Esophagus (tissue), 2 donors: ENCODE results near the gene SMARCA5. TPM values are rescaled to one million over a fixed set of nuclear protein-coding genes. Genes with fewer than 3 reads are reported as not detected.

Experiments
- H3K27ac ChIP-seq, 2 donors: one replicate each; pipeline ENCODE4 v1.5.1; 2013; ENCODE audit warnings: low read depth in 2 of 2, mild to moderate bottlenecking in 2 of 2, inconsistent platforms in 1 of 2, low read length in 1 of 2, moderate library complexity in 1 of 2
- H3K27me3 ChIP-seq, 2 donors: one replicate each; pipeline ENCODE4 v1.6.1; 2013; ENCODE audit warnings: low read length in 2 of 2, control low read depth in 1 of 2, mild to moderate bottlenecking in 1 of 2; ENCODE audit not compliant: insufficient read depth in 2 of 2, control insufficient read depth in 1 of 2
- H3K36me3 ChIP-seq, 2 donors: one replicate each; pipeline ENCODE4 v1.6.1; 2013; ENCODE audit warnings: low read length in 1 of 2; ENCODE audit not compliant: control insufficient read depth in 2 of 2, insufficient read depth in 2 of 2
- H3K4me1 ChIP-seq, 2 donors: one replicate each; pipeline ENCODE4 v1.6.1; 2013; ENCODE audit warnings: low read length in 1 of 2; ENCODE audit not compliant: control insufficient read depth in 2 of 2, insufficient read depth in 2 of 2
- H3K4me3 ChIP-seq, 2 donors: one replicate each; pipeline ENCODE4 v1.5.1; 2013; ENCODE audit warnings: low read length in 2 of 2, mild to moderate bottlenecking in 2 of 2, low read depth in 1 of 2, moderate library complexity in 1 of 2
- H3K9me3 ChIP-seq, 2 donors: one replicate each; pipeline ENCODE4 v1.6.1; 2013; ENCODE audit warnings: mild to moderate bottlenecking in 2 of 2, low read depth in 1 of 2, low read length in 1 of 2, moderate library complexity in 1 of 2; ENCODE audit not compliant: control insufficient read depth in 2 of 2, insufficient read depth in 1 of 2
- WGBS, 2 donors: extraction: QIAGEN DNeasy Blood & Tissue Kit; methylation state at CpG; one replicate each; pipeline ENCODE4 v1.1.7; 2013; 5-methylcytosine and 5-hydroxymethylcytosine counted together
- polyA plus RNA-seq, 2 donors: library from polyadenylated mRNA; stranded (reverse); fragments of 200-250 nt; gene quantifications; one replicate each; pipeline ENCODE4 v1.2.3, GENCODE V29; 2013
- donor health status: healthy with polysubstance abuse.
- donor health status: Bipolar disorder and iron deficiency.

The SMARCA5 gene
- polyA plus RNA-seq, 2 donors = 5.7 to 11.1 TPM

DNA sequence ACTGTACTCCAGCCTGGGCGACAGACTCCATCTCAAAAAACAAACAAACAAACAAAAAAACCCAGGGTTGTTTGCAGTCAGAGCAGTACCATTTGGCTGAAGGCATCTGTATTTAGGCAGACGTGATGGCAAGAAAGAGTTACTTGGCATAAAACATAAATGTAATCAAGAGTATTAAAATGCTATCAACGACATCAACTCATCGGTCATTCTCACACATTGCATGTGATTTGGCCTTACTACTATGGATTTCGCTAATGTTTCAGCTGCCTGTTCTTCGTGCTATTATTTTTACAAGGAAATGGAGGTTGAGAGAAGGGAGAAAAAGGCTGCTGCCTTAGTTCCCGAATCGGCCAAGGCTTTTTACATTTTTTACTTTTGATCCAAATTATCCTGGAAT, 15.5 kb upstream of the SMARCA5 start:
- Histone ChIP-seq H3K4me1 (no peaks in the 10 kb centered on the region), H3K27ac (no peak overlapping the region), H3K36me3 (no peaks in the 10 kb centered on the region), H3K9me3 (no peaks in the 10 kb centered on the region), H3K4me3 (no peak overlapping the region), H3K27me3 (no peaks in the 10 kb centered on the region)
- WGBS, 2 donors = 77 to 78% methylated on average over 8 of the region's 8 CpGs

DNA sequence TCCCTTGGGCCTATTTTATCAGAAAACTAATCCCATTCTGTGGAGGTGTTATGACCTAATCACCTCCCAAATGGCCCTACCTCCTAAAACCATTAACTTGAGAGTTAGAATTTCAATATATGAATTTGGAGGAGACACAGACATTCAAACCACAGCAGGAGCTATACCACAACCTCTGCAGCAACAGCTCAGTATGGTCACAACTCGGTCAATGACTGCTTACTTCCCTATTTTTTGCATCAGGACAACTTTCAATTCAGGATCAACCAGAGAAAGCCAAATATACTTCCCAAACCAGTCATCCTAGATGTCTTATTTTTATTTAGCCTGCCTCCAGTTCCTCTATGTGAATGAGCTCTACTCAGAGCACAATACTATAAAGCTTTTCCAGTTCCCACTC, 11.3 kb upstream of the SMARCA5 start:
- Histone ChIP-seq H3K4me1 (no peaks in the 10 kb centered on the region), H3K9me3 (no peaks in the 10 kb centered on the region), H3K27ac (no peak overlapping the region), H3K4me3 (no peak overlapping the region), H3K36me3 (no peaks in the 10 kb centered on the region), H3K27me3 (no peaks in the 10 kb centered on the region)
- 78% methylated on average over 1 of the region's 1 CpG for WGBS, 2 donors

DNA sequence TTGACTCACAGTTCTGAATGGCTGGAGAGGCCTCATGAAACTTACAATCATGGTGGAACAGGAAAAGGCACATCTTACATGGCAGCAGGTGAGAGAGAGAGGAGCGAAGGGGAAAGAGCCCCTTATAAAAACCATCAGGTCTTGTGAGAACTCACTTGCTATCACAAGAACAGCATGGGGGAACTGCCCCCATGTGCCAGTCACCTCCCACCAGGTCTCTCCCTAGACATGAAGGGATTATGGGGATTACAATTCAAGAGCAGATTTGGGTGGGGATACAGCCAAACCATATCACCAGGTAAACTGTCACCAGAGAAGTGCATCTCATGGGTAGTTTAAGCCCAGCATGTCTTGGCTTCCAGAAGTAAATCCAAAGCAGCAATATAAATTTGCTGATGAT, 7.5 kb upstream of the SMARCA5 start:
- Histone ChIP-seq H3K27me3 (no peaks in the 10 kb centered on the region), H3K27ac (no peak overlapping the region), H3K9me3 (no peaks in the 10 kb centered on the region), H3K36me3 (no peaks in the 10 kb centered on the region), H3K4me1 (no peaks in the 10 kb centered on the region), H3K4me3 (no peak overlapping the region)
- WGBS, 2 donors = 89 to 95% methylated on average over 1 of the region's 1 CpG

DNA sequence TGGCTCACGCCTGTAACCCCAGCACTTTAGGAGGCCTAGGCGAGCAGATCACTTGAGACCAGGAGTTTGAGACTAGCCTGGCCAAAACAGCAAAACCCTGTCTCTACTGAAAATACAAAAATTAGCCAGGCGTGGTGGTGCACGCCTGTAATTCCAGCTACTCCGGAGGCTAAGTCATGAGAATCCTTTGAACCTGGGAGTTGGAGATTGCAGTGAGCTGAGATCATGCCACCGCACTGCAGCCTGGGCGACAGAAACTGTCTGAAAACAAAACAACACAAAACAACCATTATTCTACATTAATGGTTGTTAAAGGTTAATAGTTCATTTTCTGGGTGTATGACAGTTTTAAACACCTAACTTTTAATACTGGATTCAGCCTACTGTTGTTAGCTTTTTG, 1.6 kb upstream of the SMARCA5 start:
- H3K4me3 ChIP-seq = no peak overlapping the region
- H3K4me1 ChIP-seq = no peaks in the 10 kb centered on the region
- no peak overlapping the region for H3K27ac ChIP-seq
- WGBS, 2 donors = 93 to 95% methylated on average over 7 of the region's 7 CpGs
- H3K9me3 ChIP-seq = no peaks in the 10 kb centered on the region
- no peaks in the 10 kb centered on the region for H3K27me3 ChIP-seq
- H3K36me3 ChIP-seq = no peaks in the 10 kb centered on the region

DNA sequence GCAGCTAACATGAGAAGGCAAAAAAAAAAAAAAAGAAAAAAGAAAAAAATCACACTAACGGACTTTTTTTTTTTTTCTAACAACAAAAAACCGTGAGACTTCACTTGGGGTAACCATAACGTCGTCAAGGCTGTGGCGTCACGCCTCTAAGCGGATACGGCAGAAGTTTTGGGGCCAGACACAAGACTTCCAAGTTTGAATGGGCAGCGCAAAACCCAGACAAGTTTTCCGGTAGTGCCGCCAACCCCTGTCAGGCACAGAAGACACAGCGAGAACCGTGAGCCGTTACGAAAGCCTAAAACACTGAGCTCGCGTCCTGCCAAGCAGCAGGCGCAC, 556 bp upstream of the SMARCA5 start:
- WGBS, 2 donors = 0 to 1% methylated on average over 18 of the region's 18 CpGs
- Histone ChIP-seq H3K4me3 (peak overlapping the region; percentile 85 to 94), H3K9me3 (no peaks in the 10 kb centered on the region), H3K36me3 (no peaks in the 10 kb centered on the region), H3K4me1 (no peaks in the 10 kb centered on the region), H3K27me3 (no peaks in the 10 kb centered on the region), H3K27ac (peak overlapping the region; percentile 96 to 99)

DNA sequence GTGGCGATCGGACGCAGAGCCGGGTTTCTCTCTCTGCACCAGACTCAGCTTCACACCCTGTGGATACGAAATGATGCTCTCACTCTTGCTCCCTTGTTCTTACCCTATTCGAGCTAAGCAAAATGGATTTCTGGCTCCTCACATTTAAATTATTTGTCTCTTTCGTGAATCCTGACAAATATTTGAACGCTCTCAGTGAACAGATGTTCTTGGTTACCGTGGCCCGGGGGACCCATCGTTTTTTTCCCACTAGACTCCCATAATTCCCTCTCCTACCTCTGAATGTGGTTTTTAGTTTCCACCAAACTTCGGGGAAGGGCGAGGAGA, 630 bp downstream of the SMARCA5 start:
- H3K27ac ChIP-seq = peak overlapping the region; percentile 96 to 99
- H3K4me3 ChIP-seq = peak overlapping the region; percentile 85 to 94
- no peaks in the 10 kb centered on the region for H3K27me3 ChIP-seq
- WGBS, 2 donors = 0% methylated on average over 13 of the region's 13 CpGs
- no peaks in the 10 kb centered on the region for H3K9me3 ChIP-seq
- no peaks in the 10 kb centered on the region for H3K36me3 ChIP-seq
- H3K4me1 ChIP-seq = no peaks in the 10 kb centered on the region

DNA sequence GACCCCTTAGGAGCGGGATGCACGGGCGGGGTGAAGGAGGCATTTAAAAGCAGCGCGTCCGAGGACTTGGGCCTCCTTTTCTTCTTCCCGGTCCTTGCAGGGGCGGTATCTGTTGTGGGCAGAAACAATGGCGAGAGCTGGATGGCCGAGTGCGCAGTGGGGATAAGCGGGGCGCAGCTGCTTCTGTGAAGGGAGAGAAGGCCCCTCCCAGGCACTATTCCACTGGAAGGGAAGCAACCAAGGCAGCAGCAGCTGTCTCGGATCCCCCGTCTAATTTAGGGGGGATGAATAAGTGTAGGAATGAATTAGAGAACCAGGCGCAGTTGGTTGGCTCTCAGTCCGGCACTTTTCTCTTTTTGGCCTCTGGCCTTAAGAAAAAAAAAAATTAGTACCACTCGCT, 995 bp downstream of the SMARCA5 start:
- Histone ChIP-seq H3K36me3 (no peaks in the 10 kb centered on the region), H3K9me3 (no peaks in the 10 kb centered on the region), H3K27ac (peak overlapping the region; percentile 96 to 99), H3K4me1 (no peaks in the 10 kb centered on the region), H3K4me3 (peak overlapping the region; percentile 85 to 94), H3K27me3 (no peaks in the 10 kb centered on the region)
- WGBS, 2 donors = 0% methylated on average over 18 of the region's 18 CpGs

DNA sequence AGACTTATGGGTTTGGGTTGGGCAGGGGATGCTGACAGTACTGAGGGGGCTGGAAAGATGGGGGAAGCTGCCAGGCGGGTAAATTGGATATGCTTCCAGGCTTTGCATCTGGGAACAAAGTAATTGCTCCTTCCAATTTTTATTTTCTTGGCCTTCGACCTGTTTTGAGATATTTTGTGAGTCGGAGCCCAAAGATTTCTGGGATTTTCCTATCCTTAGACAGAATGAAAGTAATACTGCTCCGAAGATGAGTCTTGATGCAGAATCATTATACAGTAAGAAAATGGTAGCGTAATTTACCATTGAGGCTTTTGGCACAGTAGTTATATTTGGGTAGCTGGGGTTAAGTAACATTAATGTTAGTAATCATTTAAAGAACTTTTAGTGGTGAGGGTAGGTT, 1.4 kb downstream of the SMARCA5 start:
- Histone ChIP-seq H3K4me1 (no peaks in the 10 kb centered on the region), H3K9me3 (no peaks in the 10 kb centered on the region), H3K27me3 (no peaks in the 10 kb centered on the region), H3K36me3 (no peaks in the 10 kb centered on the region), H3K4me3 (peak overlapping the region; percentile 85 to 94), H3K27ac (peak overlapping the region; percentile 96 to 99)
- 9 to 12% methylated on average over 5 of the region's 5 CpGs for WGBS, 2 donors

DNA sequence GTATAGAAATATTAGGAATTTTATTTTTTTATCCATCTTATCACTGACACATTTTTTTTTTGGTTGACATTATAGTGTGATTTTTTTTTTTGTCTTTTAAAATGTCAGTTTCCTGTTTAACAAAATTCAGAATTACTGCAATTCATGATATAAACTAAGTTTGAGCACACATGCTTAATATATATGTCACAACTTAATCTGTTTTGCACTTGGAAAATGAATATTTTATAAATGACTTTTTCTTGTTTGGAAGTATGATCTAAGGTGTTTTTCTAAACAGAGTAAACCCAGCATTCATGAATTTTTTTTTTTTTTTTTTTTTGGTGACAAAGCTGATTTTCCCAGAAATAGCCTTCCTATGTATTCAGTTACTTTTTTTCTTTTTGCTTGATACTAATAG, 2.4 kb downstream of the SMARCA5 start:
- Histone ChIP-seq H3K4me3 (no peak overlapping the region), H3K27me3 (no peaks in the 10 kb centered on the region), H3K9me3 (no peaks in the 10 kb centered on the region), H3K27ac (no peak overlapping the region), H3K36me3 (no peaks in the 10 kb centered on the region), H3K4me1 (no peaks in the 10 kb centered on the region)

DNA sequence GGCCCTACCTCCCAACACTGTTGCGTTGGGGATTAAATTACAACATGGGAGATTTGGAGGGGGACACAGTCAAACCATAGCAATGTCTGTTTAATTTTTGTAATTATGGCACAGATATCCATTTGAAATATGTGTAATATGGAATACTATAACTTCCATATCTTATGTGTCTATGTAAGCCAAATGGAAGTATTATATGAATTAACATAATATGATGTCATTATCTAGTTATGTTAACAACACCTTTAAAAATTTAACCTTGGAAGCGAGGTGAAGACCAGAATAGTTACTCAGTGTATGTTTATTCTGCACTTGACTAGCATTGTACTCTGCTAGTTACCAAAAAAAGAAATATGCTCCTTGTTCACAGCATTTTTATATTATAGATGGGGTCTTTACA, 4.3 kb downstream of the SMARCA5 start:
- Histone ChIP-seq H3K27me3 (no peaks in the 10 kb centered on the region), H3K4me3 (no peak overlapping the region), H3K27ac (no peak overlapping the region), H3K4me1 (no peaks in the 10 kb centered on the region), H3K36me3 (no peaks in the 10 kb centered on the region), H3K9me3 (no peaks in the 10 kb centered on the region)
- WGBS, 2 donors = 86 to 89% methylated on average over 2 of the region's 2 CpGs
